ENCODE data around the gene SNAPC3.
"Not testable (repeated sequence)": the region's sequence is repeated elsewhere in the genome, so short reads cannot be mapped to it uniquely, and the experiment has no call there.

Gene SNAPC3

DNA sequence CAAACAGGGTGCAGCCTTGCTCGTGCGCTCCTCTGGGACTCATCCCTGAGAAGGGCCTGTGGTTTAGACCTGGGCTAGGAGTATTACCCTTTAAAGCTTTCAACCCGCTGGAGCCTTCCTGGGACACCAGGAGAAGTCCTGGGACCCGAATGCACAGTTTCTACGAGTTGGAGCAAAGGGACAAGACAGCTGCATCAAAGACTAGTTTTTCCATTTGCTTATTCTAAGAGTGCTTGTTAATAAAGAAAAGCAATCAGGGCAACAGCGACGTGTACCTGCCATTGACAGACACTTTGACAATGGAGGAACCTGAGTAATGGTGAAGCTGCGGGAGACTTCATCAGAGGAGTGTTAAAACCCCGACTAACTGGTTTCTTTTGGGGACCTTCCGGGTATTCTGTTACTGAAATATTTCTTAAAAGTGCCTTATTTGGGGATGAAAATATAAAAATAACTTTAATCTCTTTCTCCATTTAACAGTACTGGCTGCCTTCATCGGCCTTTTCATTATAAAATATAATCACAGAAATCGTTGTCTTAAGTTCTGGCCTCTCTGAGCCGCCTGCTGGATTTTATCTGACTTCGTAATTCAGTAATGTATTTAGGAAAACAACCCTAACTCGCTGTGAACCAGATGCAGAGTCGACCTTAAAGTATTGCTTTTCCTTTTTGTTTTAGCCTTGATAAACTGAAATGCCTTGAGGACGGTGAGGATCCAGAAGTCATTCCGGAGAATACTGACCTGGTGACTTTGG lies 732 bp downstream of the SNAPC3 start:
- DNase-seq (ENCODE audit: low spot score), result peak; percentile 43

GRCh38 chr9:15426019-15426418 lies 3.3 kb downstream of the SNAPC3 start:
- DNase-seq (ENCODE audit: low spot score), result no peak

DNA sequence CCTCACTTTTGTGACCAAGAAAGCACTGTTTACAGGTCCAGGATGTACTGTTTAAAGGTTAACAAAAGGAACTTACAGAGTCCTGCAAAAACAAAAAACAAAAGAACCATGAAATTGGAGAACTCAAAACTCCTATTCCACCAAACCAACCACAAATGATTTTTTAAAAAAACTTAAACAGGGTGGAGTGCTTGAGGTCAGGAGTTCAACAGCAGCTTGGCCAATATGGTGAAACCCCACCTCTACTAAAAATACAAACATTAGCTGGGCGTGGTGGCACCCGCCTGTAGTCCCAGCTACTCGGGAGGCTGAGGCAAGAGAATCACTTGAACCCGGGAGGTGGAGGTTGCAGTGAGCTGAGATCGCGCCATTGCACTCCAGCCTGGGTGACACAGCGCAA lies 5.0 kb downstream of the SNAPC3 start:
- not testable (repeated sequence) for DNase-seq (ENCODE audit: low spot score)

DNA sequence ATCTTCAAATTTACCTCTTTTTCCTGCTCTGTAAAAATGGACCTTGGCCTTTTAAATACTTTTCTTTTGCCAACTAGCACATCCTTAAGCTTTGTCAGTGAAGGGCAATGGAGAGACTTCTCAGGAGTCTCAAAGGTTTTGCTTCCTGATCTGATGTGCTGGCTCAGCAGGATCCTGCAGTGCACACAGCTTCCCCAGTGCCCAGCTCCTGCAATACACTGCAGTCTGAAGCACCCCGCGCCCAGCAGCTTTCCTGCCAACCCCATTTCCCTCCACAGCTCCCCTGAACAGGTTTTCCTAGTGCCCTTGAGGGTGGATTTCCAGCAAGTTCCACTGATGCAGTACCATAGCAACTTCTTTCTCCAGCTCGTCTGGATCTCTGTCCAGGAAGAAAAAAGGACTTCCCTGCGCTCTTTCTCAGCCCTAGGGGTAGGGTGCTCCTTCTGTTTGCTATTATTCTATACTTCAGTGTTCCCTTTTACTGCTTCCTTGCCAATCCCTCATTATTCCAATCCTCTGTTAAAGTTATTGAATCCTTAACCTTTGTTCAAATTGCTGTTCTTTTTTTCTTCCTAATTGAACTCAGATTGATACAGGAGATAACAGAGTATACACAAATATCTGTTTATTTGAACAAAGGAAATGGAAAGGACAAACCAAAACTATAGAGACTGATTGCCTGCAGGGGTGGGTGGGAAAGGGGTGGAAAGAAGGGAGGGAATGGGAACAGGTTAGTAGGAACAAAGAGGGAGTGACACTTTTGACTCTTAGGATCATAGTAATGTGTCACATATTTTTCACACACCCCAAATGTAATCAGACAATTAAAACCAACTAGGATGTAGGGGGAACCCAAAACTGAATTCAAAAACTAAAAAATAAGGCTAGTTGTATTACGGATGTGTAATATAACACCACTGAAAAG lies 8.5 kb downstream of the SNAPC3 start:
- no peak for DNase-seq (ENCODE audit: low spot score)

DNA sequence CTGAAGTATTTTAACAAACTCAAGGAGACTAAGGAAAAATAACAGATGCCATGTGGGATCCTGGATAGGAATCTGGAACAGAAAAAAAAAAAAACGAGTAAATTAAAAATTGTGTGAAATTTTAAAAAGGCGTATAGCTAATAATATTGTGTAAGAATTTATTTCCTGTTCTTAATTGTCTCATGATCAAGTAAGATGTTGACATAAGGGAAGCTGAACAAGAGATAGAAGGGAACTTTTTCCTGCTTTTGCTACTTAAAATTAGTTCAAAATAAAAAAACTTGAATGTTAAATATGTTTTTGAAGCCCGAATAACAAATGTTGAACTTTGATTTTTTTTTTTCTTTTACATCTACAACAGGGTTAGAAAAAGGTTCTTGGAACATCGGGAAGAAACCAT lies 10.5 kb downstream of the SNAPC3 start:
- no peak for DNase-seq (ENCODE audit: low spot score)

- DNase-seq (ENCODE audit: low spot score), result no peak
Observed at GRCh38 chr9:15433661-15434060, 11.0 kb downstream of the SNAPC3 start.

DNA sequence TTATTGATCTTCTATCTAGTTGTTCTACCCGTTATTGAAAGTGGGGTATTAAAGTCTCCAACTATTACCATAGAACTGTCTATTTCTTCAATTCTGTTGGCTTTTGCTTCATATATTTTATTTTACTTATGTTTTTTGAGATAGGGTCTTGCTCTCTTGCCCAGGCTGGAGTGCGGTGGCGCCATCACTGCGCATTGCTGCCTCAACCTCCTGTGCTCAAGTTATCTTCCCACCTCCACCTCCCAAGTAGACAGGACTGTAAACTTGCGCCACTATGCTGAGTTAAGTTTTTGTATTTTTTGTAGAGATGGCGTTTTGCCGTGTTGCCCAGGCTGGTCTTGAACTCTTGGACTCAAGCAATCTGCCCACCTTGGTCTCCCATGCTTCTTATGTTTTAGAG lies 16.2 kb downstream of the SNAPC3 start:
- DNase-seq (ENCODE audit: low spot score), result no peak

DNA sequence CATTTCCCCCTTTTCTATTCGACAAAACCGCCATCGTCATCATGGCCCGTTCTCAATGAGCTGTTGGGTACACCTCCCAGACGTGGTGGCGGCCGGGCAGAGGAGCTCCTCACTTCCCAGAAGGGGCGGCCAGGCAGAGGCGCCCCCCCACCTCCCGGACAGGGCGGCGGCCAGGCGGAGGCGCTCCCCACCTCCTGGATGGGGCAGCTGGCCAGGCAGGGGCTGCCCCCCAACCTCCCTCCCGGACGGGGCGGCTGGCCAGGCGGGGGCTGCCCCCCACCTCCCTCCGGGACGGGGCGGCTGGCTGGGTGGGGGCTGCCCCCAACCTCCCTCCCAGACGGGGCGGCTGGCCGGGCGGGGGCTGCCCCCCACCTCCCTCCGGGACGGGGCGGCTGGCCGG lies 19.2 kb downstream of the SNAPC3 start:
- not testable (repeated sequence) for DNase-seq (ENCODE audit: low spot score)

- DNase-seq (ENCODE audit: low spot score), result not testable (repeated sequence)
Observed at GRCh38 chr9:15442264-15442663, 19.6 kb downstream of the SNAPC3 start.

- DNase-seq (ENCODE audit: low spot score), result no peak
Observed at GRCh38 chr9:15444141-15444540, 21.5 kb downstream of the SNAPC3 start.

GRCh38 chr9:15453956-15454355 lies 31.3 kb downstream of the SNAPC3 start:
- no peak for DNase-seq (ENCODE audit: low spot score)

DNA sequence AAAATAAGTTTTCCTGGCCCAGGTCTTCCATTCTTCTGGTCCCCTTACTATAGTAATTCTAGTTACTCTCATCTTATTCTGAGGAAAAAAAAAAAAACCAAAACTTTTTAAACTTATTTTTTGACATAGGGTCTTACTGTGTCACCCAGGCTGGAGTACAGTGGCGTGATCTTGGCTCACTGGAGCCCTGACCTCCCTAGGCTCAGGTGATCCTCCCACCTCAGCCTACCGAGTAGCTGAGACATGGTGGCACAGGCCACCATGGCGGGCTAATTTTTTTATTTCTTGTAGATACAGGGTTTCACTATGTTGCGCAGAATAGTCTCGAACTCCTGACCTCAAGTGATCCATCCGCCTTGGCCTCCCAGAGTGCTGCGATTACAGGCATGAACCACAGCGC lies 38.4 kb downstream of the SNAPC3 start:
- no peak for DNase-seq (ENCODE audit: low spot score)

DNA sequence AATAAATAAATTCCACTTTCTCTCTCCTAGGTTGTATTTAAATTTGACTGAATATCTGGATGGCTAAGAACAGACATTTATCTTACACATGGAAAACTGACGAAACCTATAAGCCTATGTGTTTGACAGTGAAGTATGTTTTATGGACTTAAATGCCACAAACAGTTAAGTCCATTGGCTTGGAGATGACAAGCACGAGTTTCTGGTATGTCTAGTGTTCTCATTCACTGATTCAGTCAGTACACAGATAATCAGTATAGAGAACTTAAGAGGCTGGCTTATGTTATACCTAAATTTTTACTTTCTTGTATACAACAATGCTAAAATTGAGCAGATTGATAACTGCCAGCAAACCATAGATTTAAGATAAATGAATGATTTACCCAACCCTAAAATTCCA lies 38.9 kb downstream of the SNAPC3 start:
- no peak for DNase-seq (ENCODE audit: low spot score)

DNA sequence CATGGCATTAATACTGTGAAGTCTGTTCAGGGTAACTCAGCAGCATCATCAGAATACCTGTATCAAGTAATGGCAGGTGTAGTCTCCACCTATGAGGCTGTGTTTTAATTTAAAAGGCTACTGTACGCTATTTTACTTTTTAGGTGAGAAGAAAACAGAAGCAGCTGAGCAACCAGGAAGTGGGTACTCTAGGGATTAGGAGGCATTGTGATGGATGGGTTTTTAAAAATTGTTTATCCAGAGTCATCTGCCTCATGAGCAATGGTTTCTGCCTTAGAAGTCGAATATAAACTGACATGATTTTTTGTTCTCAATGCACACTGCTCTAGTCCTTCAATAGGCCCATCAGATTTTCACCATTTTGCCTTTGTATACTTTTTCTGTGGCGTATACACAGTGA lies 45.5 kb downstream of the SNAPC3 start:
- no peak for DNase-seq (ENCODE audit: low spot score)

GRCh38 chr9:15469406-15469805 lies 46.7 kb downstream of the SNAPC3 start:
- DNase-seq (ENCODE audit: low spot score), result no peak

GRCh38 chr9:15469862-15470261 lies 47.2 kb downstream of the SNAPC3 start:
- no peak for DNase-seq (ENCODE audit: low spot score)

DNA sequence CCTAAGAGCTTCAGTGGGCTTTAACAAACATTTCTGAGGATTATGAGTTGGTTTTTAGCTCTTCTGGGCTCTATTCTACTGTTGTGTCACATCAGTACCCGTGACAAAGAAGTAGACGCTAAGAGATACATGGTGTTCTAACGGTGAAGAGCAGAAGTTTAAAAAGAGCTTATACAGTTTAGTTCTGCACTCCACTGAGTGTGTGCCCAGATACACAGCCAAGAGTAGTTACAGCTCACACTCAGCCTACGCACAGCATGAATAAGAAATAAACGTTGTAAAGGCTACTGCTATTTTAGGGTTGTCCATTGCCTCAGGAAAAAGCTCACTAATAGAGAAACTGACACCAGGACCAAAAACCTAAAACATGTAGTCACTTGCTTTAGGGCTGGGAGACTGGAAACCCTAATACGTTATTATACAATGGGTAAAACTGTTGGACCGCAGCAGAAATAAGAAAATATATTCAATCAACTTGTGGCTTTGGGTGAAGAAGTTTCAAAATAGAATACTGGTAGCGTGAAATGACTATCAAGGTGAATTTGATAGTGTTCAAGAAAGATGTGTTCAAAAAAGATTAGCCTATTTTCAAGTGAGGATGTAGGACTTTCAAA lies 53.4 kb downstream of the SNAPC3 start:
- no peak for DNase-seq (ENCODE audit: low spot score)

DNA sequence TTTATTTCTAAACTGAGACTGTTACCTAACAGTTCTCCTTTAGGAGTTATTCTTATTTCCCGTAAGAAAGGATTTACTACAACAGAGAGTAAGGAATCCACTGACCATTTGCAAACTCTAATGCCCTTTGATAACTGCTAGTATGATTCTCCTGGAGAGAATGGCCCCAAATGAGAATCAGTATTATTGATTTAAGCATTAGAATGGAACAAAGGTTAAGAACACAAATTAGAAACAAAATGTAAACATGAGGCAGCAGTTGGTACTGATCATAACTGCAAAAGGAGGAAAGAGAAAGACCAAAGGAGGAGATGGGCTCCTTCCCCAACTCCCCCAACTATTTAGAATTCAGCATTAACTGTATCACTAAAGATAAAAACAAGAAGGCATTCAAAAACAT lies 57.4 kb downstream of the SNAPC3 start:
- no peak for DNase-seq (ENCODE audit: low spot score)

DNA sequence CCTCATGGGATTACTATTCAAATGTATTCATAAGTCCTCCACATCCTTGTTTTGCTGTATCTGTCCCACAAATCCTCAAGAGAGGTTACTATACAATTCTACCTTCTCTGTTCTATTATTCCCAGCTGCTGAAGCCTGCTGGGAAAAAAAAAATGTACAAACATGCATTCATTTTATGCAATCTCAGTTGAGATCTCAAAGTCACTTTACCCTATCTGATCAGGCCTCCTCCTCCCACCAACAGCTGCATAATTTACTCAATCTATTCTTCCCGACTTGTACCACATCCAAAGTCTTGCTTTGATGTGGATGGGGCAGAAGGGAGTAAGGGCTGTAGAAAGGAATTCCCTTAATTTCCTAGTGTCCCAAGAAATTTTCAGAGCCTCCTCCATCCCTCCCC lies 59.5 kb downstream of the SNAPC3 start:
- DNase-seq (ENCODE audit: low spot score), result no peak

GRCh38 chr9:15484802-15485201 lies 62.1 kb downstream of the SNAPC3 start:
- no peak for DNase-seq (ENCODE audit: low spot score)

- DNase-seq (ENCODE audit: low spot score), result peak; percentile 19
Observed at GRCh38 chr9:15485836-15486666, 63.4 kb downstream of the SNAPC3 start.

DNA sequence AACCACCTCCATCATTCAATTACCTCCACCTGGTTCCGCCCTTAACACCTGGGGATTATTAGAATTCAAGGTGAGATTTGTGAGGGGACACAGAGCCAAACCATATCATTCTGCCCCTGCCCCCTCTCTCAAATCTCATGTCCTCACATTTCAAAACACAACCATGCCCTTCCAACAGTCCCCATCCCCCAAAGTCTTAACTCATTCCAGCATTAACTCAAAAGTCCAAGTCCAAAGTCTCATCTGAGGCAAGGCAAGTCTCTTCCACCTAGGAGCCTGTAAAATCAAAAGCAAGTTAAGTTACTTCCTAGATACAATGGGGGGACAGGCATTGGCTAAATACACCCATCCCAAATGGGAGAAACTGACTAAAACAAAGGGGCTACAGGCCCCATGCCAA lies 69.3 kb downstream of the SNAPC3 start:
- no peak for DNase-seq (ENCODE audit: low spot score)
